WTC11 (cell line): ENCODE measurements around the gene ANAPC1. TPM values are rescaled to one million over a fixed set of nuclear protein-coding genes. Genes with fewer than 3 reads are reported as not detected.
A peak's percentile ranks its signal among the peaks of the same experiment; 100 is the strongest.

Experiments
- CBFB ChIP-seq: sonication (generic); formaldehyde crosslinking; IDR thresholded peaks from 2 replicates; pipeline ENCODE4 v1.8.1; 2022; ENCODE audit warnings: mild to moderate bottlenecking, low read depth, missing genetic modification reagents
- E2F1 ChIP-seq: sonication (generic); formaldehyde crosslinking; IDR thresholded peaks from 2 replicates; pipeline ENCODE4 v1.8.0; 2022; ENCODE audit warnings: mild to moderate bottlenecking, missing genetic modification reagents
- E2F5 ChIP-seq: sonication (generic); formaldehyde crosslinking; IDR thresholded peaks from 2 replicates; pipeline ENCODE4 v1.8.1; 2022; ENCODE audit warnings: mild to moderate bottlenecking, moderate library complexity, missing genetic modification reagents
- EMX1 ChIP-seq: fragments of 250-450 bp; sonication (Bioruptor Pico); IDR thresholded peaks from 2 replicates; pipeline ENCODE4 v1.8.0; 2021; ENCODE audit warnings: mild to moderate bottlenecking
- GABPB1 ChIP-seq: sonication (generic); formaldehyde crosslinking; IDR thresholded peaks from 2 replicates; pipeline ENCODE4 v1.8.1; 2023; ENCODE audit warnings: mild to moderate bottlenecking, missing genetic modification reagents
- GRHL2 ChIP-seq: fragments of 250-450 bp; sonication (Bioruptor Pico); IDR thresholded peaks from 2 replicates; pipeline ENCODE4 v1.8.0; 2022; ENCODE audit warnings: mild to moderate bottlenecking, moderate library complexity; ENCODE audit not compliant: insufficient replicate concordance, severe bottlenecking
- HMGA2 ChIP-seq: fragments of 250-450 bp; sonication (Bioruptor Pico); IDR thresholded peaks from 2 replicates; pipeline ENCODE4 v1.4.0; 2021; ENCODE audit warnings: mild to moderate bottlenecking, moderate library complexity
- IRF1 ChIP-seq: sonication (generic); formaldehyde crosslinking; IDR thresholded peaks from 2 replicates; pipeline ENCODE4 v1.8.0; 2023; ENCODE audit warnings: missing genetic modification reagents
- MAX ChIP-seq: sonication (generic); formaldehyde crosslinking; IDR thresholded peaks from 2 replicates; pipeline ENCODE4 v1.8.0; 2022; ENCODE audit warnings: mild to moderate bottlenecking, missing genetic modification reagents
- NFE2L1 ChIP-seq: sonication (generic); formaldehyde crosslinking; IDR thresholded peaks from 2 replicates; pipeline ENCODE4 v1.8.1; 2023; ENCODE audit warnings: missing genetic modification reagents
- NFYB ChIP-seq: sonication (generic); formaldehyde crosslinking; conservative IDR thresholded peaks from 2 replicates; pipeline ENCODE4 v1.8.0; 2022; ENCODE audit warnings: low read depth, missing genetic modification reagents
- NR1H2 ChIP-seq: sonication (generic); formaldehyde crosslinking; IDR thresholded peaks from 2 replicates; pipeline ENCODE4 v1.9.0; 2021; ENCODE audit warnings: mild to moderate bottlenecking, moderate library complexity, missing genetic modification reagents
- OVOL2 ChIP-seq: fragments of 250-450 bp; sonication (Bioruptor Pico); IDR thresholded peaks from 2 replicates; pipeline ENCODE4 v1.9.0; 2021; ENCODE audit warnings: mild to moderate bottlenecking, borderline replicate concordance
- PRDM15 ChIP-seq: sonication (generic); formaldehyde crosslinking; IDR thresholded peaks from 2 replicates; pipeline ENCODE4 v1.8.0; 2022; ENCODE audit warnings: missing genetic modification reagents
- RELA ChIP-seq: sonication (generic); formaldehyde crosslinking; IDR thresholded peaks from 2 replicates; pipeline ENCODE4 v1.8.1; 2022; ENCODE audit warnings: missing genetic modification reagents, mild to moderate bottlenecking, borderline replicate concordance
- SMAD3 ChIP-seq: sonication (generic); formaldehyde crosslinking; IDR thresholded peaks from 2 replicates; pipeline ENCODE4 v1.8.0; 2022; ENCODE audit warnings: missing genetic modification reagents, mild to moderate bottlenecking, borderline replicate concordance
- SOX15 ChIP-seq: fragments of 250-450 bp; sonication (Bioruptor Pico); IDR thresholded peaks from 2 replicates; pipeline ENCODE4 v1.9.0; 2021; ENCODE audit warnings: mild to moderate bottlenecking
- SP1 ChIP-seq: sonication (generic); formaldehyde crosslinking; conservative IDR thresholded peaks from 2 replicates; pipeline ENCODE4 v1.8.1; 2022; ENCODE audit warnings: missing genetic modification reagents
- TP53 ChIP-seq: sonication (generic); formaldehyde crosslinking; IDR thresholded peaks from 2 replicates; pipeline ENCODE4 v1.8.1; 2023; ENCODE audit warnings: mild to moderate bottlenecking, missing genetic modification reagents
- USF1 ChIP-seq: sonication (generic); formaldehyde crosslinking; IDR thresholded peaks from 2 replicates; pipeline ENCODE4 v1.8.0; 2022; ENCODE audit warnings: mild to moderate bottlenecking, missing genetic modification reagents
- ZBTB21 ChIP-seq: sonication (generic); formaldehyde crosslinking; IDR thresholded peaks from 2 replicates; pipeline ENCODE4 v1.8.1; 2023; ENCODE audit warnings: mild to moderate bottlenecking, missing genetic modification reagents, borderline replicate concordance
- ZNF263 ChIP-seq: sonication (generic); formaldehyde crosslinking; IDR thresholded peaks from 2 replicates; pipeline ENCODE4 v1.8.1; 2022; ENCODE audit warnings: low read depth, mild to moderate bottlenecking, moderate library complexity, missing genetic modification reagents
- ZNF416 ChIP-seq: fragments of 250-450 bp; sonication (Bioruptor Pico); IDR thresholded peaks from 2 replicates; pipeline ENCODE4 v1.9.0; 2021; ENCODE audit warnings: mild to moderate bottlenecking, inconsistent platforms
- ZNF425 ChIP-seq: fragments of 250-450 bp; sonication (Bioruptor Pico); conservative IDR thresholded peaks from 2 replicates; pipeline ENCODE4 v1.9.0; 2021; ENCODE audit warnings: mild to moderate bottlenecking
- ZNF512 ChIP-seq: sonication (generic); formaldehyde crosslinking; IDR thresholded peaks from 2 replicates; pipeline ENCODE4 v1.8.1; 2022; ENCODE audit warnings: missing genetic modification reagents, borderline replicate concordance
- ZNF671 ChIP-seq: fragments of 250-450 bp; sonication (Bioruptor Pico); IDR thresholded peaks from 2 replicates; pipeline ENCODE4 v1.8.0; 2021; ENCODE audit warnings: mild to moderate bottlenecking
- ZSCAN18 ChIP-seq: fragments of 250-450 bp; sonication (Bioruptor Pico); IDR thresholded peaks from 2 replicates; pipeline ENCODE4 v2.1.2; 2022; ENCODE audit warnings: mild to moderate bottlenecking, moderate library complexity
- total RNA-seq: library from RNA; stranded (reverse); gene quantifications from 3 replicates; pipeline ENCODE4 v1.2.3, GENCODE V29; 2021

Gene ANAPC1
- total RNA-seq, 1 experiment from 2014 or later: 122 TPM

GRCh38 chr2:111897924-111898702 lies 14.1 kb upstream of the ANAPC1 start, which contains the start of gene MERTK (continued):
- TF ChIP-seq E2F1 (CRISPR knock-in tag) (no peak), ZNF263 (CRISPR knock-in tag) (no peak), E2F5 (CRISPR knock-in tag) (no peak; the same call in none of the 2 replicates), NR1H2 (CRISPR knock-in tag) (no peak), HMGA2 (CRISPR knock-in tag) (no peak), TP53 (CRISPR knock-in tag) (no peak), MAX (CRISPR knock-in tag) (no peak; the same call in 1 of the 2 replicates), CBFB (no peak), ZNF416 (CRISPR knock-in tag) (peak; percentile 24; the same call in 1 of the 2 replicates), SOX15 (no peak), EMX1 (CRISPR knock-in tag) (no peak), GABPB1 (peak; percentile 49; the same call in 1 of the 2 replicates), ZNF425 (CRISPR knock-in tag) (no peak), ZNF671 (CRISPR knock-in tag) (no peak), USF1 (no peak), ZNF512 (no peak), SP1 (peak; percentile 70; the same call in 1 of the 2 replicates), OVOL2 (CRISPR knock-in tag) (no peak), SMAD3 (CRISPR knock-in tag) (no peak), IRF1 (no peak), ZSCAN18 (CRISPR knock-in tag) (no peak), NFYB (no peak), NFE2L1 (CRISPR knock-in tag) (no peak), PRDM15 (CRISPR knock-in tag) (no peak), GRHL2 (CRISPR knock-in tag) (no peak), RELA (CRISPR knock-in tag) (no peak), ZBTB21 (0 out of 2 replicates have a peak, but pooled peaks have one; percentile 38)
